Activated CD4-positive, alpha-beta T cell treated with anti-CD3 and anti-CD28 coated beads for 24 hours (primary cell): Measurements from ENCODE around the gene IKZF2.

Experiments
- DNase-seq, 2 donors: peaks; one replicate each; pipeline ENCODE4 v3.0.0-alpha.2; 2020; ENCODE audit warnings: low read depth in 2 of 2

Gene IKZF2

DNA sequence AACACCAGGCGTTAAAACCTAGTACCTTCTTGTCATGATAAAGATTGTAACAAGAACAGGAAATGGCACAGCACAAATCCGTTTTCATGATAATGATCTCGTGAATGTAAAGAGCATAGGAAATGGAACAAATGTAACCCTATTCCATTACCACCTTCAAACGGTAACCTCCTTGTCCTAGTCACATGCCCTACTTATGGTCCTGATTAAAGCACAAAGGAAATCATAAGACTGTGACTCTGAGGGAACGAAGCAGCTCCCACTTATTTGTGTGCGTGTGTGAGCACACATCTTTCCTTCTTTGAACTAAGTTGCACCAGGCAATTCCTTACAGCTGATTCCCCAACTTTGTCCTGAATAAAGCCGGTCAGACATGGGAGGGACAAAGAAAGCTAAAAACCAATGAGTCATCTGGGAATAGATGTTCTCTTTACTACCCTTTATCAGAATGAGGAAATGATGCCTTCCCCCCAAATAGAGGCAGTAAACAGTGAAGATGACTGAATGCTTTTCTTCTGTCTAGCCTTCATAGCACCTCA is 192.6 kb downstream of the IKZF2 start:
- DNase-seq, result no peak

GRCh38 chr2:212958133-212958532 is 193.3 kb downstream of the IKZF2 start:
- DNase-seq, result no peak

DNA sequence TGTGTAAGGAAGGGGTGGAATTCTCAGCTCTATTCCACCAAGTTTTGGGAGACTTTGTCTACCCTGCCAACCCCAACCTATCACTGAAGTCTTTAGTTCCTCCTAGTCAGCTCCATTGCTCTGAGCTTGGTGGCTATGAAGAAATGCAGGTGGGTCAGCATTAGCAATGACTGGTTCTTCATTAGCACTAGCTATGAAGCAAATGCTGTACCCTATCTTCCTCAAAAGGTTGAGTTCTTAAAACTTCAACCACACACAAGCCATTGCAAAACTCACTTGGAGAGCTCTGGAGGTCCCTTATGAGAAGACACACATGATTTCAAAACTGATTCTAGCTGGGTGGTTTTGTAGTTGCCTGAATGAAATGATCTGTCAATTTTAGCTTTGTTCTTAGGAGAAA is 193.8 kb downstream of the IKZF2 start:
- DNase-seq, result no peak

DNA sequence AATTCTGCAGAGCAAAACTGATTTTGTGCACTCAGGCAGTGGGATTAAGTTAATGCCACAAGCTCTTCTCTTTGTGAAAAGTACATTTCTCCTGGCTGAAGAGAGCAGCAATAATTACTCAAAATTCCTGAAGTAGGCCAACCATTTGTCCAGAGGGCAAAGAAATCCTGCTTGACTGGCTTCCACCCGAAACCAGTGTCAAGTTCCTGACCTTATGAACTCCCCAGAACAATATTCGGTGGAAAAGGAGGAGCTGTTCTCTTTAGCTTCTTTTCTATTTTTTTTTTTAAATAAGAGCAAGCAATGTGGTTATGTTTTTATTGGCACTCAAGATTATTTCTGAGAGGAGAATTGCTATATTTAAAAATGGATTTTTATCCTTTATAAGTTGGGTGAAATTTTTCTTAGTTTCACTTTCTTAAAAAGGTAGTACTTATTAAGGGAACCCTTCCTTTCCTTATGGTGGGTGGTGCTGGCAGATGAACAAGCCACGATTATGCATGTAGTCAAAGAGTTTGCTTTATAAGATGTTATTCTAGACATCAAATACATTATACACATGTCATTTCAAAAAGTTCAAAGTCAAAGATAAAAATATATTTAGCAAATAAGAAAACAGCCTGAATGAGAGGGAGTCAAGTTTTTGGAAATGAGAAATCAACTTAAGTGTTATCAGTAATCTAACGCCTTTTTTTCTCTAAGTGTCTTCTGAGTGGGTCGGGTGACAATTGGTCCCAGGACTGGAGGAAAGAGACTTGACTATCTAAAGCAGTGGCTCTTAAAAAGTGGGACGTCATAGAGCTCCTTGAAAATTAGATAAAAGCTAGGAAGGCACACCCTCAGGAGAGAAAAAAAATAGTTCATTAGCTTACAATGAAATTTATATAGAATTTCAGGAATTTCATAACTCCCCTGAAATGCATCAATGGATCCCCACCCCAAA is 194.5 kb downstream of the IKZF2 start:
- DNase-seq, result no peak

DNA sequence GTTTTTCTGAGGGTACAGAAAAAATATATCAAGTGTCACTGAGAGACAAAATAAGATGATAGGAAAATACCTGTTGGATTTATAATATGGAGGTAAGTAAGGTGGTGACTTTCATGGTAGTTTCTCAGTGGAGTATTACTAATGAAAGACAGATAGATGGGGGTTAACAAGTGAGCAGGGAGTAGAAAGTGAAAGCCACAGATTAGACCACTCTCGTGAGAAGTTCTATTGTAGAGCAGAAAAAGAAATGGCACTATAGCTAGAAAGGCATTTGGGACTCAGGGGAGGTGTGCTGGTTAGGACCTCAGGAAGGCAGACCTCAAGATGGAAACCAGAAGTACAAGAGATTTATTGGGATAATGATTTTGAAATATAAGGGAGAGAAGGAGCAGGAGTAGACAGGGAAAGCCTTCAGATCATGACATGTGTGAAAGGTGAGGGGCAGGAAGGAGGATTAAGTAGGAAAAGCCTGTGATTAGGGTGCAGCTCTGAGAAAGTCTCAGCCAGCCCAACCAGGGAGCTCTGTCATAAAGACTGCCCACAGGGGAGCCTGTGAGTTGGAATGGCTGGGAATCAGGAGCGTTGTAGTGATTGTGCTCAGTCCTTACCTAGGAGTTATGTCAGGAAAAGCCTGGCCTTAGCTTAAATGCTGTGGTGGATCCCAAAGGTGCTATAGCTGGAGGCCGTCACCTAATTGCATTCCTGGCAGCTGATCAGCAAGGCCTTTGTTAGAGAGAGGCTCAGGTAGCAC is 198.1 kb downstream of the IKZF2 start:
- DNase-seq, result no peak

- DNase-seq, result no peak
Observed at GRCh38 chr2:212949786-212950185, 201.6 kb downstream of the IKZF2 start.
